ENCODE results near the gene MT1B. TPM values are rescaled to one million over a fixed set of nuclear protein-coding genes. Genes with fewer than 3 reads are reported as not detected.
"Not testable (repeated sequence)": the region's sequence is repeated elsewhere in the genome, so short reads cannot be mapped to it uniquely, and the experiment has no call there.

MT1B gene
- total RNA-seq, 2 experiments from 2014 or later: not detected

DNA sequence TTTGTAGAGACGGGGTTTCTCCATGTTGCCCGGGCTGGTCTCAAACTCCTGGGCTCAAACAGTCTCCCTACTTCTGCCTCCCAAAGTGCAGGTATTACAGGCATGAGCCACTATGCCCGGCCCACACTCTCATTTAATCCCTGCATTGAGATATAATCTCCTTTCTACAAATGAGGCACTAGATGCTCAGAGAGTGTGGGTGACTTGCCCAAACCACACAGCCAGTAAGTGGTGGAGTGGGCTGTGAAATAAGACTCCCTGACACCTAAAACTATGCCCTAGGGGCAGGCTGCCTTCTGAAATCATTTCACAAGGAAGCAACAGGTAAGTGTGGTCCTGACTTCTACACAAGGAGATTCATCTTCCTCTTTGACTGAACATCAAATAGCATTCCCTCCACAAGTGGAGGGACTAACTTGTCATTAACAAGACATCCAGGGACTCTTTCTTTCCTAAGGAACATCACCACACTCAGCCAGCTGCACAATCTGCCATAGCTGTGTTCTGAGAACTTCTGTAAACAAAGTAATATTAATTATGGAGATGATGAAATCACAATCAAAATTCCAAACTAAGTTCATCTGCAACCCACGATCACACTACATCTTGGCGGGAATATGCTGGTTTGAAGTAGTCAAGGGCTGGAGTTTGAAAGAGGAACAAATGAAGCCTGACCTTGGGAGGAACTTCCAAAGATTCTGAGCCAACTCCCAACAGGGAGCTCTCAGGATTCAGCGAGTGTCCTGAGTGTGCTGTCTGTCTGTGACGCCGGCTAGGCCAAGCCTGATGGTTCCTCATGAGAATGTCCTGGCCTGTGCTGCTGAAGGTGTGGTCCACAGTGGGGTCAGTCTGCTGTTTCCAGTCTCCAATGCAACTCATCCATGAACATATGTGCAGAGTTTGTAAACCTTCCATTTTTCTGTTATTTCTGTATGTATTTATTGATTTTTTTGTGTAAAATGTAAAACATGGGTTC is 13.9 kb downstream of the MT1B start:
- CTCF ChIA-PET (ENCODE audit: unreplicated experiment); H3K9me2 ChIP-seq (ENCODE audit: insufficient read depth, low read length); H3K4me2 ChIP-seq (ENCODE audit: low read length); H3K4me1 ChIP-seq (ENCODE audit: insufficient read depth, low read length, poor library complexity, severe bottlenecking); H3K79me2 ChIP-seq (ENCODE audit: insufficient read depth, low read depth, low read length); H4K20me1 ChIP-seq (ENCODE audit: insufficient read depth, low read length); POLR2A ChIA-PET; H3K9me3 ChIP-seq (ENCODE audit: low read length); H3K36me3 ChIP-seq (ENCODE audit: insufficient read depth, low read length); H3K27ac ChIP-seq (ENCODE audit: low read depth, low read length, poor library complexity, severe bottlenecking); BruUV-seq (replicated peaks); intact Hi-C loops (cut with micrococcal nuclease; ENCODE audit: unreplicated experiment); H2AFZ ChIP-seq (ENCODE audit: low read length); H3K4me3 ChIP-seq (ENCODE audit: low read depth, low read length, poor library complexity, severe bottlenecking); DNase-seq (ENCODE audit: low spot score): not testable (repeated sequence)

- CTCF ChIA-PET (ENCODE audit: unreplicated experiment): no interaction called here
- no peak for DNase-seq (ENCODE audit: low spot score)
- Histone ChIP-seq H3K36me3 (ENCODE audit: insufficient read depth, low read length) (no peaks in the 10 kb centered on the region), H4K20me1 (ENCODE audit: insufficient read depth, low read length) (no peaks in the 10 kb centered on the region), H3K27ac (ENCODE audit: low read depth, low read length, poor library complexity, severe bottlenecking) (no peak within 1 kb of the TSS), H3K79me2 (ENCODE audit: insufficient read depth, low read depth, low read length) (no peaks in the 10 kb centered on the region), H2AFZ (ENCODE audit: low read length) (no peak within 1 kb of the TSS), H3K4me3 (ENCODE audit: low read depth, low read length, poor library complexity, severe bottlenecking) (no peak within 1 kb of the TSS), H3K9me2 (ENCODE audit: insufficient read depth, low read length) (no peaks in the 10 kb centered on the region), H3K4me2 (ENCODE audit: low read length) (no peak within 1 kb of the TSS), H3K9me3 (ENCODE audit: low read length) (no peaks in the 10 kb centered on the region), H3K4me1 (ENCODE audit: insufficient read depth, low read length, poor library complexity, severe bottlenecking) (no peaks in the 10 kb centered on the region)
- POLR2A ChIA-PET: no interaction called here
- no peak for TF ChIP-seq CTCF (conservative IDR thresholded peaks at IDR 0.05; ENCODE audit: low read length)
- no peak for TF ChIP-seq EZH2phosphoT487 (IDR thresholded peaks at IDR 0.05; ENCODE audit: borderline replicate concordance, low read depth, low read length)
- intact Hi-C loops (cut with micrococcal nuclease; ENCODE audit: unreplicated experiment): no loop called here
- no TSS peak for BruUV-seq (replicated peaks)
Measured at GRCh38 chr16:56667581-56668571, 16.2 kb downstream of the MT1B start, which contains the start of gene MT1G. MT1G (minus strand) TSS chr16:56668065; CDS start chr16:56667993, 72 bp downstream.

GRCh38 chr16:56669005-56669839 is 17.5 kb downstream of the MT1B start, which contains the start of gene MT1H:
MT1H (plus strand) TSS chr16:56669814; CDS start chr16:56669885, 71 bp downstream.
- no peaks in the 10 kb centered on the region for H3K36me3 ChIP-seq (ENCODE audit: insufficient read depth, low read length)
- no peak within 1 kb of the TSS for H2AFZ ChIP-seq (ENCODE audit: low read length)
- no peaks in the 10 kb centered on the region for H3K4me1 ChIP-seq (ENCODE audit: insufficient read depth, low read length, poor library complexity, severe bottlenecking)
- ChIA-PET POLR2A (no interaction called here), CTCF (ENCODE audit: unreplicated experiment) (no interaction called here)
- H3K79me2 ChIP-seq (ENCODE audit: insufficient read depth, low read depth, low read length): no peaks in the 10 kb centered on the region
- no TSS peak for BruUV-seq (replicated peaks)
- no peak for TF ChIP-seq CTCF (conservative IDR thresholded peaks at IDR 0.05; ENCODE audit: low read length)
- no peak for TF ChIP-seq EZH2phosphoT487 (IDR thresholded peaks at IDR 0.05; ENCODE audit: borderline replicate concordance, low read depth, low read length)
- H3K4me2 ChIP-seq (ENCODE audit: low read length): no peak within 1 kb of the TSS
- intact Hi-C loops (cut with micrococcal nuclease; ENCODE audit: unreplicated experiment): no loop called here
- no peak for DNase-seq (ENCODE audit: low spot score)
- H3K4me3 ChIP-seq (ENCODE audit: low read depth, low read length, poor library complexity, severe bottlenecking): no peak within 1 kb of the TSS
- no peak within 1 kb of the TSS for H3K27ac ChIP-seq (ENCODE audit: low read depth, low read length, poor library complexity, severe bottlenecking)
- H3K9me2 ChIP-seq (ENCODE audit: insufficient read depth, low read length): no peaks in the 10 kb centered on the region
- H3K9me3 ChIP-seq (ENCODE audit: low read length): no peaks in the 10 kb centered on the region
- H4K20me1 ChIP-seq (ENCODE audit: insufficient read depth, low read length): no peaks in the 10 kb centered on the region

Data from OCI-LY7 (cell line).